Measurements from ENCODE around the gene RFC2.

RFC2 gene

DNA sequence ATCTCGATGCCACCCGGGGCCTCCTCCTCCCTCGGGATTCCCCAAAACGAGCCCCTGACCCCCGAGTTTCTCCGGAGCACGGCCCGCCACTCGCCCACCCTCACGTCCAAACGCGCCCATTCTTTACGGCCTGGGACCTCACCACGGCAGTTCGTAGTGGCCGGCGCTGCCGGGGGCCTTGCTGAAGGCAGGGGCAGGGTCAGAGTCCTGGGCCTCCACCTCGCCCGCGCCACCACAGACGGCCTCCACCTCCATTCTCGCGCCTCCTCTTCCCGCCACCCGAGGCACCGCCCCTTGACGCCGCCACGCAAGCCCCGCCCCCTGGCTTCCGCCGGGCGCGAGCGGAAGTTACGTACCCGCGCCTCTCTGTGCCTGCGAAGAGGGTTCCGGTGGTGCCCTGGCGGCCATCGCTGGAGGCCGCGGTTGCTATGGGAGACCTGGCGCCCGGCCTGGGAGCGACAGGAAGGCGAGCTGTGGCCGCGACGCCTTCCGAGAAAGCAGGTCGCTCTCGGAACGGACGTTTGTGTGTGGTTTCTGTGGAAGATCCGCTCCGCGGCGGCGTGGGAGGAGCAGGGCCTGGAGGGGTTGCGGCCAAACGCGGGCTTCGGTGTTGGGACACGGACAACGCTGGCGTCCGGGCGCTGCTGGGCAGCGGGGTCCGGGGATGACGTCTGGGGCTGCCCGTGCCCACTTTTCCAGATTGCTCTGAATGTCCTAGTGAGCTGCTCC, at the start of gene RFC2:
TSS of gene RFC2 (minus strand) at position 271 of the 729 bp plus-strand sequence. CDS start at position 255, 16 bp downstream.
- peak; percentile 95 for DNase-seq (ENCODE audit: low spot score)

DNA sequence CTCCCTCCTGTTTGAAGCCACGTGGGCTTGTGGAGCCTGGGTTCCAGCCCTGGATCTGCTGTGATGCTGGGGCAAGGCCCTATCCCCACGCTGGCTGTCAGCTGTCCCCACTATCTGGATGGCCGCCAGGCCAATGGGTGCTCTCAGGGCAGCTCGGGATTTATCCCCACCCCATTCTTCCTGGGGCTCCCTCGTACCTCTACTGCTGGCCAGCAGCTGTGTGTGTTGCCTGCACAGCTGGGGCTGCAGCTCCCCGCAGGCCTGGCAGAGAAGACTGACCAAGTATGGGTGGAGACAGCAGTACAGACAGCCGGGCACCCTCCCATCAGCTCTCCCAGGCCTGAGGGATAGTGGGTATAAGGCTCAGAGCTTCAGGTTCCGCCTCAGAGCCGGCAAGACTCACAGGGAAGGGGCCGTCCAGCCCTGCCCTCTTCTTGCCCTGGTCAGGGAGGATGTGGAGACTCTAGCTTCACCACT, 48.6 kb upstream of the RFC2 start:
- no peak for DNase-seq (ENCODE audit: low spot score)

DNA sequence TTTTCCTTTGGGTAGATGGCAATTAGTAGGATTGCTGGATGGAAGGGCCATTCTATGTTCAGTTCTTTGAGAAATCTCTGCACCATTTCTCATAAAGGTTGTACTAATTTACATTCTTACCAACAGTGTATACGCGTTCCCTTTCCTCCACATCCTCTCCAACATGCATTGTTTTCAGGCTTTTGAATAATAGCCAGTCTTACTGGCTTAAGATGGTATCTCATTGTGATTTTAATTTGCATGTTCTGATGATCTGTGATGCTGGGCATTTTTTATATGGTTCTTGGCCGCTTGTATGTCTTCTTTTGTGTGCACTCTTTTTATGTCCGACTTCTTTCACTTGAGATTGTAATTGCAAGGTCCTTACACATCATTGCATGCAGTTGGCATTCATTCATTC, 46.7 kb upstream of the RFC2 start:
- DNase-seq (ENCODE audit: low spot score), result no peak

DNA sequence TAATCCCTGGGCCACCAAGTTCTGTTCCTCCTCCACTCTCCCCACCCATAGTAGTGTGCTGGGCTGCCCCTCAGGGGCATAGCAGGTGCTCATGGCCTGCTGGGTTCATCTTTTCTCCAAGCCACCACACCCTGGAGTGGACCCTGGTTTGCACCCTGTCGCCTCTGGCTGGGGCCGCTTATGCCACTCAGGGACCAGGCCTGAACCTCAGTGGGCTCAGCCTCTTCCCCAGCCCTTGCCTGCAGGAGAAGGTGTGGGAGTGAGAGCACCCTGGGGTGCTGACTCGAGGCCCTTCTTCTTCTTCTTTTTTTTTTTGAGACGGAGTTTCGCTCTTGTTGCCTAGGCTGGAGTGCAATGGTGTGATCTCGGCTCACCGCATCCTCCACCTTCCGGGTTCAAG, 45.2 kb upstream of the RFC2 start:
- no peak for DNase-seq (ENCODE audit: low spot score)

DNA sequence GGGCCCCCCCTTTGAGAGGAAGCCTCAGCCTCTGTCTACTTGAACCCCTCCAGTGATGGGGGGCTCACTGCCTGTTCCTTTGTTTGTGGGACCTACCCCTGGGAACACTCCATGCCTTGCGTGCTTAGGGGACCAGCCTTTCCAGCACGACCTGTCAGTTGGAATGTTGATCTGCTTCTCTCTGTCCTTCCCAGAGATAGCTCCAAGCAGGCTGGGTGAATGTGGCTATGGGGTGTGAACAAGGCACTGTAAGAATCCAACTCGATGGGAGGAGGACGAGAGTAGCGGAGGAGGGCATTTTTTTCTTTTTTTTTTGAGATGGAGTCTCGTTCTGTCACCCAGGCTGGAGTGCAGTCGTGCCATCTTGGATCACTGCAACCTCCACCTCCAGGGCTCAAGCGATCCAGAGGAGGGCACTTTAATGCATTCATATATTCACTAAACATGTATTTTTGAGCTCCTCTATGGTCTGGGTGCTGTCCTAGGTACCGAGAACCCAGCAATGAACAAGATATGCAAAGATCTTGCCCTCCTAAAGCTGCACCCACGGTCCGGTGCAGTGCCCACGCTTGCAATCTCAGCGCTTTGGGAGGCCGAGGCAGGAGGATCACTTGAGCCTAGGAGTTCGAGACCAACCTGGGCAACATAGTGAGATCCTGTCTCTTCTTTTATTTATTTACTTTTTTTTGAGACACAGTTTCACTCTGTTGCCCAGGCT, 43.5 kb upstream of the RFC2 start:
- no peak for DNase-seq (ENCODE audit: low spot score)

DNA sequence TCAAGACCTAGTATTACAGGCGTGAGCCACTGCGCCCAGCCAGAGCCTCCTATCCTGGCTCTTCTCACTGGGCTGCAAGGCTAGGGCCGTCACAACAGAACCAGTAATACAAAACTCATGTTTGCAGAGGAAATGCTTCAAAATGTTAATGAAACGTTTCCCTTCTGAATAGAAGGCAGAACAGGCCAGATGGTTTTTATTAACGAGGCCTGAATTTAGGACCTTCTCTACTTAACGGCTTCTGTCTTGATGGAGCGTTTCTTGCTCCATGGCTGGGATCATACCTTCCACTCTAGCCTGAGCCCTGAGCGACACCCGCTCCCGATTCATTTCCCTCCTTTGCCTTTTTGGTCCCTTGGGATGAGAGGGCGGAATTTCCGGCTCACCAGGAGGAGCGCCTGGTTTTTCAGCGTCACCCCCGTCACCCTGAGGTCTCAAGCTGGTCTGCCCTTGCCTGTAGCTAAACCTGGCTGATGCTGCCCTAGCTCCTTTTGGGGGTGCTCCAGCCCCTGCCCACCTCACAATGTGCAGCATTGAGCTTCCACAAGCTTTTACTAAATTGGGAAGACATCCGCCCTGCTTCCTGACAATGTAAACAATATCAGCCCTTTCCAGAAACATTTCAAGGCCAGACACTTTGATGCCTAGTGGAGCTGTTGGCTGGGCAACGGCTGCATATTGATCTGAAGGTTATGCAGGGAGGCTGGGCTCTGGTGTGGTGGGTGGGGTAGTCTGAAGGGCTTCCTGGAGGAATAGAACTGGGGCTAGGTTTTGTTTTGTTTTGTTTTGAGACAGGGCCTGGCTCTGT, 40.2 kb upstream of the RFC2 start:
- DNase-seq (ENCODE audit: low spot score), result no peak

DNA sequence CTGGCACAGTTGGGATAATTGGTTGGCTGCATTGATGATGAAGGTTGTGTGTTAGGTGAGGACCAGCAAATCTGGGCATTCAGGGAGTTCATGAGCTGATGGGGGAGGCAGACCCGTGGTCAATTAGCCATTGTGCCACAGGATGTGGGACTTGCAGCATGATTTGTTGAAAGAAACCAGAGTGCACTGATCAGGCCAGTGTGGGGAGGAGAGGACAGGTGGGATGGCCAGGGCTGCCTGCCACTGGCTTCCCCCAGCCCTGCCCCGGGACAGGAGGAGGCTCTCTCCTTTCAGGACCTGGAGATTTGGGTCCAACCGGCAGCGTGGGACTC, 39.3 kb upstream of the RFC2 start:
- DNase-seq (ENCODE audit: low spot score), result no peak

DNA sequence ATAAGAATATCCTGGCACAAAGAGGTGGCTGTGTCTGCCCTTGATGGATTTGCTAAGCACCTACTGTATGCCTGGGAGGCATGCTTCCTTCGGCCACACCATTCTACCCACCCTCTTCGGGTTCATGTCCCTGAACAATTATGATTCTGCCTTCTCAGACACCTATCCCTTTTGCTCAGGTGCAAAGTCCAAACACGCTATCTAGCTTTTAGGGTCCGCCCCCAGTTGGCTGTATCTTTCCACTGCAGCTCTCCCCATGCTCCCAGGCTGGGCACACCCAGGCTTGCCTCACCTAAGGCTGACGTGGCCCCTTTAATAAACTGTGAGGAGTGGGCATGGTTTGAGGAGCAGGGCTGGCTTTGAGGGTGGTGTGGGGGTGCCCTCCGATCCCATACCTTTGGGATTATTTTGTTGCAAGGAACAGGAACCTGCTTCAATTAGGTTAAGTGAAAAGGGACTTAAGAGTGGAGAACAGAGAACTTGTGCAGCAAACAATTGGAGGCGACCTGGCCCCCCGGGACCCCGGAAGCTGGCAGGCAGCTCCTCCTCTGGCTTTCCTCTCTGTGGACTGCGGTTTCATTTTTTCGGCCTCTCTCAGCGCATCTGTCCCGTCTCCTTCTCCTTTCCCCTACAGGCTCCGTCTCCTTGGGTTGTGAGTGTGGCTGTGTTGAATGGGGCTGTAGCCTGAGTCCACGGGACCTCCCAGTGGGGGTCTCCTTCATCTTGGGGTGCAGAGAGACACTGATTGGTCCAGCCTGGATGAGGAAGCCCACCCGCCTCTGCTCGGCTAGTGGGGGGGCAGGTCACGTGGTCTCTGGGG, 38.8 kb upstream of the RFC2 start:
- DNase-seq (ENCODE audit: low spot score), result no peak

DNA sequence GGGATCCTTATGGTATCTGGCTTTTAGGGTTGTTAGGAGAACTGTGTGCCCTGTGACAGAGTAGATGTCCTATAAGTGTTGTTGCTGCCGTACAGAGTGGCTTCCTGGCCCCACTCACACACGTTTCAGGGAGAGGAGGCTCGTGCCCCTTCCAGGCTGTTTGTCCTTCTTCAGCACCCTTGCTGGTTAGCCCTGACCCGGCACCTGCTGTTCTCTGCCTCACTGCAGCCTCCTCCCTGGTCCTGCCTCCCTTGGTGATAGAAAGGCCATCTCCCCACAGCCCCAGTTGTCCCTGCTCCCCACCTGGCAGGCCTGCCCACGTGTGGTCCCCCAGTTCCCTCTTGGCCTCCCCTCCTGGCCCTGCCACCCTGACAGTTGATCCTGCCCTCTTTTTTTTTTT, 37.3 kb upstream of the RFC2 start:
- DNase-seq (ENCODE audit: low spot score), result no peak

DNA sequence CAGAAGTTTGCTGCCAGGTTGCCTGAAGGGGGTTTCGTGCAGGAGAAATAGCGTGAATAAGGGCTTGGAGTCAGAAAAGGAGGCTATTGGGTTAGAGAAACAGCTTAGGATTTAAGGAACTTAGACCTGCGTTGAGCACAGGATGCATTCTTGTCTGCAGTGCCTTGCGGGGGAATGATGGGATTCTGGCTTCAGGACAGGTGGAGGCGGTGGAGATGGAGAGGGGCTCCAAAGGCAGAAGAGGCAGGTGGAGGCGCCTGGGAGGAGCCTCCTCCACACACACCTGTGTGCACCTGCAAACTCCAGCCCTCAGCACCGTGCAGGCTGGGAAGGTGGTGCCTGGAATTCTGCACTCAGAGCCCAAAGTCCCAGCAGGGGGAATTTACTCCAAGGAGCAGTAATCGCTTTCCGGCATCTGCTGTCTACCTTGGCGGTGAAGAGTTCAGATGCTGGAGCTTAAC, 36.8 kb upstream of the RFC2 start:
- DNase-seq (ENCODE audit: low spot score), result no peak

DNA sequence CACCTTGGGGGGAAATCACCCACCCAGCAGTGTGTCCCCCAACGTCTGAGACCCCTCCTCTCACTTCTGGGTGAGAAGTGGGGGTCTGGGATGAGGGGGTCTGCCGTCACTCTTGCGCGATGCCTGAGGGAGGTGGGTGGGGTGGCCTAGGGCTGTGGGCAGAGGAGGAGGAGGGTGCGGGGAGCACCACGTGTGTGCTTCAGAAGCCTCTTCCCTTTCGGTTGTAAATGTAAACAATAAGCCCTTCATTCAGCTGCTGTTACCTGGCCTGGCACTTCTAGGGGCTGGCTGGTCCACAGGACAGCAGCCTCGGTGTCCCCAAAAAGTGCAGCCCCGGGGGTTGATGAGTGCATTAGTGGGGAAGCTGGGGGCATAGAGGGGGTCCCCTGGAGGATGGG, 36.4 kb upstream of the RFC2 start:
- no peak for DNase-seq (ENCODE audit: low spot score)

DNA sequence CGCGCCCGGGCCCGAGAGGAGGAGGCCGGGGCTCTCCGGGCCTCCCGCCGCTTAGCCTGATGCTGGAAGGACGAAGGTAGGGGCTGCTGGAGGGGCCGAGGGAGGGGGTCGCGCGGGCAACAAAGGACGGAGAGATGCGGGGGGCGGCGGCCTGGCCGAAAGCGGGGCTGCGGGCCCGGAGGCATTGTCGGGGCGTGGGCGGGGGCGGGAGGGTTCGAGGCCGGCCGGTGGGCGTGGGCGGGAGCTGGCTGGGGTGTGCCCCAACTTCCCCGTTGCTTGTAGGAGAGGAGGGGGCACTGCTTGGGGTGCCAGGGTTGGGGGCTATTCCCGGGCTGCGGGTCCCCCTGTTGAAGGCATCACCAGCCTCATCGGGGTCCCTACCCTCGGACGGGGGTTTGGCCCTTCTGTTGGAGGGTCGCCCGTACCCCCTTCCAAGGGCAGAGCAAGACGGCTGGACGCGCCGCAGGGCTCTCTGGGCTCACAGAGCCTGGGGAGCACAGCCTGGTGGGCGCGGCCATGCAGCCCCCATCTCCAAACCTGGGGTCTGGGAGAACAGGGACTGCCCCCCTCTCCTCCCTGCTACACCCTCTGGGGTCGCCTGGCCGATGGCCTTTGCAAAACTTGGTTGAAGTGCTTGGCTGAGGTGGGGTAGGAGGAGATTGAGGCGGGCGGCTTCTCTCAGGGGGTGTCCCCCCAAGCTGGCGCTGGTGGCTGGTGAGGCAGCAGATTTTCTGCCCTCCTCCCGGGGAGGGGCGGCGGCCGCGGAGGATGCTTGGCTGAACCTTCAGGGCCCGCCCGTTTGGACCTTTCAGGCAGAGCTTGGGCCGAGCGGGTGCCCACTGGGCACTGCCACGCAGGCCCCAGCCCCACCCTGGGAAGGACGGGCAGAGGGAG, 35.7 kb upstream of the RFC2 start:
- DNase-seq (ENCODE audit: low spot score), result no peak

DNA sequence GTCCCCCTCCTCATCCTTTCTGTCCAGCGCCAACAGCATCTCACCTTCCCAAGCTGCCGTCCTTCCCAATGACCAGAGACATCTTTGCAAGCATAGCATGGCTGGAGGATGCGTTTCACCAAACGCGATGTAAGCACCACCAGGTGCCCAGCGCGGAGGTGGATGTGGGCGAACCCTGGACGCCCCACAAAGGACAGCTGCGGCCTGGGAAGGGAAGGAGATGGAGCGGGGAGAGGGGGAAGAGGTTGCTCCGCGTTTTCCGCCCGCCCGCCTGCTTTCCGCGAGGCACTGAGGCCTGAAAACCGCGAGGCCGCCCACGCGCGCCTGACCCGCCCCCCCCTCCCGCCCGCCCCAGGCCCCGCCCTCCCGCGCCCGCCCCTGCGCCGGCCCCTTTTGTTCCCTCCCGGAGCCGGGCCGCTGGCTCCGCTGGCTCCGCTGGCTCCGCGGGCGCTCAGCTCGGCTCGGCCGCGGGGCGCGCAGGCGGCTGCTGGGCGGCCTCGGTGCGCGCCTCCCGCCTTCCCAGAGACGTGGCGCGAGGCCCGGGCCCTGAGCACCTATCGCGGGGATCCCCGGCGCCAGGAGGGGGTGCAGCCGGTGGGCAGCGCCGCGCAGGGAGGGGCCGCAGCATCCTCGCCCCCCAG, 34.9 kb upstream of the RFC2 start, which contains the start of gene CLIP2:
TSS of gene CLIP2 (plus strand) at position 390 of the 641 bp plus-strand sequence. CDS start 28,140 bp downstream, outside the sequence.
- peak; percentile 83 for DNase-seq (ENCODE audit: low spot score)

DNA sequence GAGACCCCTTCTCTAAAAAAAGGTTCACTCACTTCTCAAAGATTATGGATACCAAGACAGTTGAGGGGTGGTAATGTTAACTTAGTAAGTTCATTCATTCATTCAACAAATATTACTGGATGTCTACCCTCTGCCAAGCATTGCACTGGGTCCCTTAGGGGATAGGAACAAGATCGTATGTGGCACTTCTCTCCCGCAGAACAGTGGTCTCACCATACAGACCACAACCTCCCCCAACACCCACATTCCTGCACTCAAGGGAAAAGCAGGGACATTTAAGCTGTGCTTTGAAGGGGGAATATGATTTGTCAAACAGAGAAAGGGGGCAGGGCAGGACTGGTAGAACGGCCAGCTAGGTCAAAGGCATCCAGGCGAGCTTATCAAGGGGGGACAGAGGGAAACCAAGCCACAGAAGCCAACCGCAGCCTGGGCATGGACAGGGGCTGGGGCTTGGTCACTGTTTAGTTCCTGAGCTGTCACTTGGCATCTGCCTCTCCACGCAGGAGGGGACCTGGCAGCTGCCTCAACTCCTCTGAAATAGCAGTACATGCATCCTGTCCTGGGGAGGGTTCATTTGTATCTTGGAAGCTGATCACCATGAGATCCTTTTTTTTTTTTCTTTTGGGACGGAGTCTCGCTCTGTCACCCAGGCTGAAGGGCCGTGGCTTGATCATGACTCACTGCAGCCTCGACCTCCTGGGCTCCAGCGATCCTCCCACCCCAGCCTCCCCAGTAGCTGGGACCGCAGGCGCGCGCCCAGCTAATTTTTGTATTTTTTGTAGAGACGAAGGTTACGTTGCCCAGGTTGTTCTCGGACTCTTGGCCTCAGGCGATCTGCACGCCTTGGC, 34.1 kb upstream of the RFC2 start:
- DNase-seq (ENCODE audit: low spot score), result no peak

DNA sequence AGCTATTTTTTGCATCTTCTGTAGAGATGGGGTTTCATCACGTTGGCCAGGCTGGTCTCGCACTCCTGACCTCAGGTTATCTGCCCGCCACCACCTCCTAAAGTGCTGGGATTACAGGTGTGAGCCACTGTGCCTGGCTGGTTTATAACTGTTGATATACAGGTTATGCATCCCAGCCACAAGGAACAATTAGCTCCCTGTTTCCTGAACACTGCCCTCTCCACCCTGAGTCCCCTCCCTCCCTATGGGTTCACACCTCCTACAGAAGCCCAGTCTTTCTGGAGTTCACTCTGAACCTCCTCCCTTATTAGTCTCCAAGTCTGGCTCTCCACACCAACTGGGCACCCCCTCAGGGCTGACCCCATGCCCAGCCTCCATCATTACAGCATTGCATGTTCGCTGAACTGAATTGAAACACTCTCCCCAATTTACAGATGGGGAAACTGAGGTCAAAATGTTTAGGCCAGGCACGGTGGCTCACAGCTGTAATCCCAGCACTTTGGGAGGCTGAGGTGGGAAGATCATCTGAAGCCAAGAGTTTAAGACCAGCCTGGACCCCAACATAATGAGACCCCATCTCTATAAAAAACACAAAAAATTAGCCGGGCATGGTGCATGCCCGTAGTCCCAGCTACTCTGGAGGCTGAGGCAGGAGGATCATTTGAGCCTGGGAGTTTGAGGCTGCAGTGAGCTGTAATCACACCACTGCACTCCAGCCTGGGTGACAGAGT, 33.3 kb upstream of the RFC2 start:
- DNase-seq (ENCODE audit: low spot score), result no peak

DNA sequence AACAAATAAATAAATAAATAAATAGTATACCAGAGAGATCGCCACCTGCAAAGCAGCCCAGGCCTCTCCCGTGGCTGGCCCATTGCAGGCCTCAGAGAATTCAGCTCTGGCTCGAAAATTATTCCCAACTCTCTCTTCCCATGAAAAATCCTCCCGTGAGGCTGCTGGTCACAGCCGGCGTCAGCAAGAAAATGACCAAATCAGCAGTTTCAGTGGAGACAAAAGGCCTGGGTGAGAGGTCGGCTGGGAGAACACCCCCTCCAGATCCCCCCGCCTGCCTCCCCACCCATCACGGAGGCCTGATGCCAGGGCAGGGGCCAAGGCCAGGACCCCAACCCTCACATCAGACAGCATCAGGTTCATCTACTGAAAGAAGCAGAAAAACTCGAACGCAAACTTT, 31.9 kb upstream of the RFC2 start:
- no peak for DNase-seq (ENCODE audit: low spot score)

DNA sequence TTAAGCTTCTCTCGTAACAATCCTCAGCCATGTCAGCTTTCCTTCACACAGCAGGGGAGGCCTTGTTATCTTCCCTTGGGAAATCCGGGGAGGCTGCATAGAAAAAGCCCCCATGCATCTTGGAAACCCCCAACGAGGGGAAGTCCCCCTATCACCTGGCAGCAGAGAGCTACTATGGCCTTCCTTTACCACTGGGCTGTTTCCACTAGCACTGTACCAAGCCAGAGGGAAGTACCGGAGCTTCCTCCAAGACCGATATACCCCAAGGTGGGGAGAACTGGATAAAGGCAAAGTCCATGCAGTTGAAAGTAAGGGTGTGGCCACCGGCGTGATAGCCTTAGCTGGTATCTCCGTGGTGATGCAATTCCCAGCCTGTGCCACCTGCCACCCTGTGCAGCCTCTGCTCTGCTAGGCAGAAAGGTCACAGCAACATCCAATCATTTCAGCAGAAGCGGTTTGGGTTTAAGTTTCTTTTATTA, 30.6 kb upstream of the RFC2 start:
- no peak for DNase-seq (ENCODE audit: low spot score)

DNA sequence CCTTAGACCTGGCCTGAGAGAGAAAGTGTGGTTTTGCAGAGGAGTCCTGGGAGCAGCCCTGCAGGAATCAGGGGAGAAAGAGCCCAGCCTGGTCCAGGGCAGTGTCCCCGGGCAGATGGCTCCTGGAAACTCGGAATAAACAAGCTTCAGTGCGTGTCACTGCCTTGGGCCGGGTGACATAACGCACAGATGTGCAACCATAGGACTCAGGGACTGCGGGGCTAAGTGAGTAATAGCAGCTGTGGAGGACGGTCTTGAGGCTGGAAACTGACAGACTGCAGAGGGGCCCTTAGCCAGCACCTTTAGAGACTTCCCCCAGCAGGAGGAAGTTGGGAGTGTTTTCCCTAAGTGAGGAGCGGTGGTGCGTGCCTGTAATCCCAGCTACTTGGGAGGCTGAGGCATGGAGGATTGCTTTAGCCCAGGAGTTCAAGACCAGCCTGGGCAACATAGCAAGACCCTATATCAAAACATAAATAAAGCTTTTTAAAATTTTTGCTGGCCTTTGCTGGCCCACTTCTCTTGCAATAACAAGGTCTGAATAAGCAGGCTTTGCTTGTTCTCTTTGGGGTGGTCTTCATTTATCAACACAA, 29.8 kb upstream of the RFC2 start:
- no peak for DNase-seq (ENCODE audit: low spot score)

Measured in putamen (tissue), 1 donor.